ENCODE data around the gene PACSIN1.

- no peak for TF ChIP-seq EZH2phosphoT487 (IDR thresholded peaks at IDR 0.05; ENCODE audit: low read length)
- TF ChIP-seq CTCF (IDR thresholded peaks at IDR 0.05; ENCODE audit: low read length) = no peak
These were observed 30.0 kb upstream of the PACSIN1 start for GRCh38 chr6:34435916-34436315.
